ENCODE results near the gene DLGAP1. TPM values are rescaled to one million over a fixed set of nuclear protein-coding genes. Genes with fewer than 3 reads are reported as not detected.
A peak's percentile ranks its signal among the peaks of the same experiment; 100 is the strongest.

Gene DLGAP1
- total and polyA plus RNA-seq, 2 of the 8 experiments (the other 6 are each of a cell fraction or from before 2014, with no cell fraction given), result 11.8 to 16.9 TPM

GRCh38 chr18:4353853-4354418, 101.2 kb downstream of the DLGAP1 start:
- Histone ChIP-seq H3K18ac (ENCODE audit: extremely low read depth, low read length) (no peak overlapping the region; the same call in 1 of the 2 replicates), H4K5ac (ENCODE audit: insufficient read length, low read depth, low read length) (peak overlapping the region; percentile 9), H3K56ac (replicated peaks; ENCODE audit: insufficient read length, low read depth, low read length) (no peak overlapping the region), H2BK12ac (ENCODE audit: low read depth, low read length) (no peak overlapping the region), H3K79me1 (ENCODE audit: low read depth, low read length) (0 out of 2 replicates have a peak, but pooled peaks cover 2% of the 10 kb centered on the region), H3K4me3 (ENCODE audit: extremely low read depth in 1 of 4, insufficient read depth in 2 of 4, low read depth in 3 of 4, low read length in 4 of 4) (no peak overlapping the region), H3K27ac (ENCODE audit: low read depth, low read length) (no peak overlapping the region), H3K4me2 (ENCODE audit: insufficient read depth in 1 of 2, low read depth in 2 of 2, low read length in 2 of 2) (no peak overlapping the region; a peak in 1 of 4 replicates), H3K9ac (replicated peaks in 1 of 4; ENCODE audit: extremely low read depth in 1 of 4, low read depth in 3 of 4, low read length in 3 of 4) (no peak overlapping the region), H3K23ac (ENCODE audit: insufficient read length) (no peak overlapping the region), H2AK5ac (ENCODE audit: low read depth, low read length) (no peak overlapping the region), H2AFZ (ENCODE audit: low read length) (no peak overlapping the region), H3K27me3 (replicated peaks in 1 of 4; ENCODE audit: control insufficient read depth in 3 of 4, extremely low read depth in 1 of 4, insufficient read depth in 3 of 4, low read length in 3 of 4) (no peaks in the 10 kb centered on the region), H2BK15ac (ENCODE audit: low read length) (no peak overlapping the region), H2BK5ac (ENCODE audit: low read depth, low read length) (no peak overlapping the region; the same call in 1 of the 2 replicates), H3K36me3 (ENCODE audit: control insufficient read depth in 2 of 4, insufficient read depth in 4 of 4, low read length in 3 of 4) (no peaks in the 10 kb centered on the region), H3K14ac (ENCODE audit: insufficient read length) (no peak overlapping the region), H3K4me1 (replicated peaks in 1 of 4; ENCODE audit: control insufficient read depth in 3 of 4, insufficient read depth in 4 of 4, low read length in 3 of 4) (peaks cover 4 to 22% (median 19%) of the 10 kb centered on the region in 4 experiments), H3K4ac (replicated peaks; ENCODE audit: insufficient read length, low read depth, low read length) (no peak overlapping the region), H3K23me2 (ENCODE audit: low read depth, low read length) (no peaks in the 10 kb centered on the region), H4K91ac (replicated peaks; ENCODE audit: insufficient read length, low read length) (no peak overlapping the region), H4K8ac (ENCODE audit: extremely low read depth, insufficient read depth, low read length) (no peak overlapping the region), H2BK20ac (ENCODE audit: low read length) (no peak overlapping the region), H4K20me1 (replicated peaks in 1 of 2; ENCODE audit: control insufficient read depth in 1 of 2, insufficient read depth in 2 of 2, low read length in 2 of 2) (peaks cover 6 to 7% of the 10 kb centered on the region in 2 experiments), H3K9me3 (ENCODE audit: insufficient read depth in 2 of 2, low read depth in 1 of 2, low read length in 1 of 2) (no peaks in the 10 kb centered on the region), H2BK120ac (replicated peaks; ENCODE audit: low read depth, low read length) (no peak overlapping the region), H3K79me2 (ENCODE audit: control insufficient read depth in 1 of 2, insufficient read depth in 2 of 2, low read length in 2 of 2) (peaks cover 0 to 17% of the 10 kb centered on the region in 2 experiments; a peak in 2 of 4 replicates)
- DNase-seq (ENCODE audit: low read depth in 1 of 2, low spot score in 2 of 2) (no peak), FAIRE-seq (no peak)
- WGBS, 2 experiments (ENCODE audit: extremely low coverage in 1 of 2, insufficient coverage in 1 of 2, insufficient read length in 1 of 2, insufficient replicate concordance in 2 of 2, low coverage in 1 of 2, low lambda C conversion rate in 2 of 2, missing lambda C conversion rate in 1 of 2), result 73% methylated on average over 9 of the region's 9 CpGs; no CpG with 5 or more reads in 1 of the 2 experiments
- CTCF ChIA-PET (ENCODE audit: partially characterized antibody), result interaction anchor here (1.2 kb wide), 1 partner anchor 9 kb away, joined by 3 read pairs; no protein-coding TSS in a partner anchor
- POLR2A ChIA-PET (ENCODE audit: partially characterized antibody), result no interaction called here
- no peak for TF ChIP-seq SIN3A (conservative IDR thresholded peaks at IDR 0.05 in 1 of 2, IDR thresholded peaks at IDR 0.05 in 1 of 2; ENCODE audit: low read depth in 1 of 2, low read length in 2 of 2)
- no peak for TF ChIP-seq RFX5 (IDR thresholded peaks at IDR 0.05; ENCODE audit: borderline replicate concordance, low read depth, low read length)
- TF ChIP-seq EGR1 (IDR thresholded peaks at IDR 0.05; ENCODE audit: borderline replicate concordance, low read depth, low read length), result no peak
- TF ChIP-seq EP300 (IDR thresholded peaks at IDR 0.05; ENCODE audit: borderline replicate concordance in 1 of 2, low read depth in 2 of 2, low read length in 2 of 2), result no peak
- no peak for TF ChIP-seq SP1 (IDR thresholded peaks at IDR 0.05; ENCODE audit: low read depth, low read length)
- no peak for TF ChIP-seq TCF12 (IDR thresholded peaks at IDR 0.05; ENCODE audit: low read depth, low read length)
- no peak for TF ChIP-seq CEBPB (IDR thresholded peaks at IDR 0.05; ENCODE audit: low read depth, low read length)
- no peak for TF ChIP-seq ATF2 (IDR thresholded peaks at IDR 0.05; ENCODE audit: low read length)
